Sigmoid colon (tissue), 4 donors: ENCODE results near the gene DAPK1.

ENCODE experiments used
- EP300 ChIP-seq, 4 donors: sonication (generic); formaldehyde crosslinking; IDR thresholded peaks; one replicate each; pipeline ENCODE4 v1.6.1; 2017; ENCODE audit warnings: antibody characterized with exemption in 4 of 4
- POLR2A ChIP-seq, 2 donors: fragments of 450-650 bp; IDR thresholded peaks; one replicate each; pipeline ENCODE4 v1.6.1; 2016; ENCODE audit warnings: antibody characterized with exemption in 2 of 2, mild to moderate bottlenecking in 2 of 2, moderate library complexity in 2 of 2
- POLR2AphosphoS5 ChIP-seq, 4 donors: sonication (generic); formaldehyde crosslinking; IDR thresholded peaks; one replicate each; pipeline ENCODE4 v1.6.1; 2017; ENCODE audit warnings: antibody characterized with exemption in 4 of 4
- TF ChIP-seq, protein P1 (sequence below), 4 experiments: fragments of 450-650 bp in 3 of 4; fragments of 200-600 bp in 1 of 4; IDR thresholded peaks; one replicate each; pipeline ENCODE4 v1.5.1; 2016 to 2019; ENCODE audit warnings: antibody characterized with exemption in 4 of 4, mild to moderate bottlenecking in 3 of 4, moderate library complexity in 2 of 4

DNA sequence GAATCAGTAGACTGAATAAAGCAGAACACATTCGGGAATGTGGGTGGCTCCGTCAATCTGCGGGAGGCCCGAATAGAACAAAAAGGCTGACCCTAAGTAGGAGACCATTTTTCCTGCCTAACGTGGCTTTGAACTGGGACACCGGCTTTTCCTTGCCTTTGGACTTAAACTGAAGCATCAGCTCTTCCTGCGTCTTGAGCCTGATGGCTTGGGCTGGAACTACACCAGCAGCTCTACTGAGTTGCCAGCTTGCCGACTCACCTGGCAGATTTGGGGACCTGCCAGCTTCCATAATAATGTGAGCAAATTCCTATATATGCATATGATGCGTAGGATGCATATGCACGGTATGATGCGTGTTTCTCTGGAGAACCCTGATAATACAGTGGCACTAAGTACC, 111.3 kb downstream of the DAPK1 start:
- no peak for TF ChIP-seq POLR2A (IDR thresholded peaks at IDR 0.05)
- TF ChIP-seq, protein P1, sequence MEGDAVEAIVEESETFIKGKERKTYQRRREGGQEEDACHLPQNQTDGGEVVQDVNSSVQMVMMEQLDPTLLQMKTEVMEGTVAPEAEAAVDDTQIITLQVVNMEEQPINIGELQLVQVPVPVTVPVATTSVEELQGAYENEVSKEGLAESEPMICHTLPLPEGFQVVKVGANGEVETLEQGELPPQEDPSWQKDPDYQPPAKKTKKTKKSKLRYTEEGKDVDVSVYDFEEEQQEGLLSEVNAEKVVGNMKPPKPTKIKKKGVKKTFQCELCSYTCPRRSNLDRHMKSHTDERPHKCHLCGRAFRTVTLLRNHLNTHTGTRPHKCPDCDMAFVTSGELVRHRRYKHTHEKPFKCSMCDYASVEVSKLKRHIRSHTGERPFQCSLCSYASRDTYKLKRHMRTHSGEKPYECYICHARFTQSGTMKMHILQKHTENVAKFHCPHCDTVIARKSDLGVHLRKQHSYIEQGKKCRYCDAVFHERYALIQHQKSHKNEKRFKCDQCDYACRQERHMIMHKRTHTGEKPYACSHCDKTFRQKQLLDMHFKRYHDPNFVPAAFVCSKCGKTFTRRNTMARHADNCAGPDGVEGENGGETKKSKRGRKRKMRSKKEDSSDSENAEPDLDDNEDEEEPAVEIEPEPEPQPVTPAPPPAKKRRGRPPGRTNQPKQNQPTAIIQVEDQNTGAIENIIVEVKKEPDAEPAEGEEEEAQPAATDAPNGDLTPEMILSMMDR (IDR thresholded peaks at IDR 0.05) = no peak
- no peak for TF ChIP-seq EP300 (IDR thresholded peaks at IDR 0.05)
- no peak for TF ChIP-seq POLR2AphosphoS5 (IDR thresholded peaks at IDR 0.05)
